Lower leg skin (tissue), 3 donors: ENCODE results near the gene GSN.

Experiments
- POLR2A ChIP-seq, 2 donors: fragments of 450-650 bp; IDR thresholded peaks; one replicate each; pipeline ENCODE4 v1.6.1; 2016 to 2017; ENCODE audit warnings: antibody characterized with exemption in 2 of 2, mild to moderate bottlenecking in 1 of 2, moderate library complexity in 1 of 2
- TF ChIP-seq, protein P1 (sequence below), 3 donors: fragments of 450-650 bp; IDR thresholded peaks; one replicate each; pipeline ENCODE4 v1.5.1; 2016; ENCODE audit warnings: antibody characterized with exemption in 3 of 3, mild to moderate bottlenecking in 3 of 3, moderate library complexity in 2 of 3

DNA sequence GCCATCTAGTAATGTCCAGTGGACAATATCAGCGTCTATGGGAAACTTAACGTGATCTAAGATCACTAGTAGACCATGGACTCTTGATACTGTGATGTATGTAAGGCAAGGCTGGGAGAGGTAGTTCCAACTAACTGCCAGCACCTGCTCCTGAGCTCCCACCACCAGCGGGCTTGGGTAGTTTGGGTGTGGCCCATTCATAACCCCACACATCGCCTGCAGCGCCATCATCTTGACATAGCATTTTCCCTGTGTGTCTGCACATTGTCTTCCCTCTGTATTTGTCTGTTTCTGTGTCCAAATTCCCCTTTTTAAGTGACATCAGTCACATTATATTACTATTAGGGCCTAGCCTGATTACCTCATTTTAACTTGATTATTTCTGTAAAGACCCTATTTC lies 28.1 kb upstream of the GSN start:
- TF ChIP-seq, protein P1, sequence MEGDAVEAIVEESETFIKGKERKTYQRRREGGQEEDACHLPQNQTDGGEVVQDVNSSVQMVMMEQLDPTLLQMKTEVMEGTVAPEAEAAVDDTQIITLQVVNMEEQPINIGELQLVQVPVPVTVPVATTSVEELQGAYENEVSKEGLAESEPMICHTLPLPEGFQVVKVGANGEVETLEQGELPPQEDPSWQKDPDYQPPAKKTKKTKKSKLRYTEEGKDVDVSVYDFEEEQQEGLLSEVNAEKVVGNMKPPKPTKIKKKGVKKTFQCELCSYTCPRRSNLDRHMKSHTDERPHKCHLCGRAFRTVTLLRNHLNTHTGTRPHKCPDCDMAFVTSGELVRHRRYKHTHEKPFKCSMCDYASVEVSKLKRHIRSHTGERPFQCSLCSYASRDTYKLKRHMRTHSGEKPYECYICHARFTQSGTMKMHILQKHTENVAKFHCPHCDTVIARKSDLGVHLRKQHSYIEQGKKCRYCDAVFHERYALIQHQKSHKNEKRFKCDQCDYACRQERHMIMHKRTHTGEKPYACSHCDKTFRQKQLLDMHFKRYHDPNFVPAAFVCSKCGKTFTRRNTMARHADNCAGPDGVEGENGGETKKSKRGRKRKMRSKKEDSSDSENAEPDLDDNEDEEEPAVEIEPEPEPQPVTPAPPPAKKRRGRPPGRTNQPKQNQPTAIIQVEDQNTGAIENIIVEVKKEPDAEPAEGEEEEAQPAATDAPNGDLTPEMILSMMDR (IDR thresholded peaks at IDR 0.05), result no peak
- TF ChIP-seq POLR2A (IDR thresholded peaks at IDR 0.05), result no peak
